ENCODE results near the gene GFY.
"Not testable (repeated sequence)": the region's sequence is repeated elsewhere in the genome, so short reads cannot be mapped to it uniquely, and the experiment has no call there.

Gene GFY

GRCh38 chr19:49440439-49441209 lies 15.4 kb downstream of the GFY start:
- Histone ChIP-seq H3K36me3 (ENCODE audit: insufficient read depth, low read length) (no peaks in the 10 kb centered on the region), H3K27me3 (ENCODE audit: insufficient read depth, low read length) (peaks cover 65% of the 10 kb centered on the region), H3K9me3 (ENCODE audit: insufficient read depth, low read depth, low read length) (no peaks in the 10 kb centered on the region), H3K4me3 (ENCODE audit: low read length) (peak overlapping the region; percentile 48), H3K4me1 (ENCODE audit: insufficient read depth, low read length) (no peaks in the 10 kb centered on the region), H3K9ac (ENCODE audit: low read depth, low read length) (no peak overlapping the region), H3K27ac (ENCODE audit: low read depth, low read length) (no peak overlapping the region)
- 36% methylated on average over 19 of the region's 19 CpGs for WGBS

GRCh38 chr19:49441210-49441959 lies 16.2 kb downstream of the GFY start, which contains the start of gene SLC17A7:
TSS of gene SLC17A7 (minus strand) at chr19:49441527. CDS start at chr19:49441379, 148 bp downstream.
- peak within 1 kb of the TSS; percentile 48 for H3K4me3 ChIP-seq (ENCODE audit: low read length)

GRCh38 chr19:49441960-49442350 lies 16.8 kb downstream of the GFY start:
- H3K27ac ChIP-seq (ENCODE audit: low read depth, low read length) = no peak overlapping the region
- H3K9me3 ChIP-seq (ENCODE audit: insufficient read depth, low read depth, low read length) = no peaks in the 10 kb centered on the region
- peaks cover 55% of the 10 kb centered on the region for H3K27me3 ChIP-seq (ENCODE audit: insufficient read depth, low read length)
- H3K9ac ChIP-seq (ENCODE audit: low read depth, low read length) = no peak overlapping the region
- H3K4me1 ChIP-seq (ENCODE audit: insufficient read depth, low read length) = no peaks in the 10 kb centered on the region
- H3K36me3 ChIP-seq (ENCODE audit: insufficient read depth, low read length) = peaks cover 5% of the 10 kb centered on the region
- peak overlapping the region; percentile 48 for H3K4me3 ChIP-seq (ENCODE audit: low read length)
- WGBS = 16% methylated on average over 14 of the region's 14 CpGs

More at GRCh38 chr19:49441210-49441959, 16.2 kb downstream of the GFY start, which contains the start of gene SLC17A7:
- Histone ChIP-seq H3K36me3 (ENCODE audit: insufficient read depth, low read length) (no peaks in the 10 kb centered on the region), H3K9me3 (ENCODE audit: insufficient read depth, low read depth, low read length) (no peaks in the 10 kb centered on the region), H3K27ac (ENCODE audit: low read depth, low read length) (no peak within 1 kb of the TSS), H3K4me1 (ENCODE audit: insufficient read depth, low read length) (no peaks in the 10 kb centered on the region), H3K27me3 (ENCODE audit: insufficient read depth, low read length) (peaks cover 61% of the 10 kb centered on the region), H3K9ac (ENCODE audit: low read depth, low read length) (no peak within 1 kb of the TSS)
- whole genome bisulfite sequencing = 1% methylated on average over 56 of the region's 56 CpGs

GRCh38 chr19:49442354-49442753 lies 17.2 kb downstream of the GFY start:
- Histone ChIP-seq H3K9me3 (ENCODE audit: insufficient read depth, low read depth, low read length) (no peaks in the 10 kb centered on the region), H3K4me1 (ENCODE audit: insufficient read depth, low read length) (no peaks in the 10 kb centered on the region), H3K27me3 (ENCODE audit: insufficient read depth, low read length) (peaks cover 51% of the 10 kb centered on the region), H3K4me3 (ENCODE audit: low read length) (peak overlapping the region; percentile 48), H3K9ac (ENCODE audit: low read depth, low read length) (no peak overlapping the region), H3K27ac (ENCODE audit: low read depth, low read length) (no peak overlapping the region), H3K36me3 (ENCODE audit: insufficient read depth, low read length) (peaks cover 9% of the 10 kb centered on the region)
- WGBS = 6% methylated on average over 11 of the region's 11 CpGs

GRCh38 chr19:49442771-49443365 lies 17.7 kb downstream of the GFY start:
- WGBS = under 1% methylated on average over 43 of the region's 43 CpGs
- H3K27me3 ChIP-seq (ENCODE audit: insufficient read depth, low read length) = peaks cover 46% of the 10 kb centered on the region

GRCh38 chr19:49443366-49444099 lies 18.3 kb downstream of the GFY start:
- Histone ChIP-seq H3K36me3 (ENCODE audit: insufficient read depth, low read length) (peaks cover 15% of the 10 kb centered on the region), H3K9ac (ENCODE audit: low read depth, low read length) (peak overlapping the region; percentile 67), H3K27me3 (ENCODE audit: insufficient read depth, low read length) (peaks cover 39% of the 10 kb centered on the region), H3K4me3 (ENCODE audit: low read length) (peak overlapping the region; percentile 81), H3K4me1 (ENCODE audit: insufficient read depth, low read length) (0 out of 2 replicates have a peak, but pooled peaks cover 3% of the 10 kb centered on the region), H3K27ac (ENCODE audit: low read depth, low read length) (peak overlapping the region; percentile 89), H3K9me3 (ENCODE audit: insufficient read depth, low read depth, low read length) (no peaks in the 10 kb centered on the region)
- WGBS = under 1% methylated on average over 46 of the region's 47 CpGs

More at GRCh38 chr19:49442771-49443365, 17.7 kb downstream of the GFY start:
- Histone ChIP-seq H3K4me1 (ENCODE audit: insufficient read depth, low read length) (no peaks in the 10 kb centered on the region), H3K9me3 (ENCODE audit: insufficient read depth, low read depth, low read length) (no peaks in the 10 kb centered on the region), H3K27ac (ENCODE audit: low read depth, low read length) (peak overlapping the region; percentile 89), H3K9ac (ENCODE audit: low read depth, low read length) (peak overlapping the region; percentile 67), H3K4me3 (ENCODE audit: low read length) (peak overlapping the region; percentile 81), H3K36me3 (ENCODE audit: insufficient read depth, low read length) (peaks cover 11% of the 10 kb centered on the region)

GRCh38 chr19:49444100-49444700 lies 19.0 kb downstream of the GFY start:
- H3K27ac ChIP-seq (ENCODE audit: low read depth, low read length); H3K4me3 ChIP-seq (ENCODE audit: low read length); H3K9ac ChIP-seq (ENCODE audit: low read depth, low read length); H3K4me1 ChIP-seq (ENCODE audit: insufficient read depth, low read length); H3K9me3 ChIP-seq (ENCODE audit: insufficient read depth, low read depth, low read length): not testable (repeated sequence)
- WGBS = 79% methylated on average over 5 of the region's 5 CpGs
- Histone ChIP-seq H3K27me3 (ENCODE audit: insufficient read depth, low read length) (peaks cover 32% of the 10 kb centered on the region), H3K36me3 (ENCODE audit: insufficient read depth, low read length) (peaks cover 22% of the 10 kb centered on the region)

- H3K36me3 ChIP-seq (ENCODE audit: insufficient read depth, low read length) = peaks cover 34% of the 10 kb centered on the region
- H3K27me3 ChIP-seq (ENCODE audit: insufficient read depth, low read length) = peaks cover 14% of the 10 kb centered on the region
- H3K4me1 ChIP-seq (ENCODE audit: insufficient read depth, low read length) = peaks cover 7% of the 10 kb centered on the region; the same call in 1 of the 2 replicates
- 75% methylated on average over 3 of the region's 3 CpGs for WGBS
- no peak overlapping the region for H3K4me3 ChIP-seq (ENCODE audit: low read length)
- no peak overlapping the region for H3K27ac ChIP-seq (ENCODE audit: low read depth, low read length)
- no peaks in the 10 kb centered on the region for H3K9me3 ChIP-seq (ENCODE audit: insufficient read depth, low read depth, low read length)
- no peak overlapping the region for H3K9ac ChIP-seq (ENCODE audit: low read depth, low read length)
Measured at GRCh38 chr19:49445997-49446396, 20.8 kb downstream of the GFY start.

- Histone ChIP-seq H3K36me3 (ENCODE audit: insufficient read depth, low read length) (peaks cover 34% of the 10 kb centered on the region), H3K27ac (ENCODE audit: low read depth, low read length) (no peak overlapping the region), H3K4me1 (ENCODE audit: insufficient read depth, low read length) (peaks cover 7% of the 10 kb centered on the region; the same call in 1 of the 2 replicates), H3K9me3 (ENCODE audit: insufficient read depth, low read depth, low read length) (no peaks in the 10 kb centered on the region), H3K4me3 (ENCODE audit: low read length) (no peak overlapping the region), H3K27me3 (ENCODE audit: insufficient read depth, low read length) (no peaks in the 10 kb centered on the region), H3K9ac (ENCODE audit: low read depth, low read length) (no peak overlapping the region)
- WGBS = 89% methylated on average over 32 of the region's 32 CpGs
Measured at GRCh38 chr19:49447485-49448431, 22.6 kb downstream of the GFY start.

Measured in HUES64 (cell line).